GM13976 (cell line): ENCODE data around the gene DHDDS.
A peak's percentile ranks its signal among the peaks of the same experiment; 100 is the strongest.
"Not testable (repeated sequence)": the region's sequence is repeated elsewhere in the genome, so short reads cannot be mapped to it uniquely, and the experiment has no call there.

Experiments used
- DNase-seq: peaks from one replicate; pipeline ENCODE4 v3.0.0; 2012; ENCODE audit warnings: low spot score
- CTCF ChIP-seq: IDR thresholded peaks from 2 replicates; pipeline ENCODE4 v1.5.1; 2012; ENCODE audit warnings: borderline replicate concordance, mild to moderate bottlenecking; ENCODE audit not compliant: insufficient read depth; ENCODE audit errors: extremely low read depth, missing control alignments, control extremely low read depth
- in situ Hi-C: fragments of 300-500 bp; cut with MboI; formaldehyde crosslinking; loops from one replicate; pipeline ENCODE4 v1.12.0; 2022; ENCODE audit warnings: low sequenced_read_pairs, mixed read lengths, inconsistent platforms; ENCODE audit not compliant: unreplicated experiment

Gene DHDDS

DNA sequence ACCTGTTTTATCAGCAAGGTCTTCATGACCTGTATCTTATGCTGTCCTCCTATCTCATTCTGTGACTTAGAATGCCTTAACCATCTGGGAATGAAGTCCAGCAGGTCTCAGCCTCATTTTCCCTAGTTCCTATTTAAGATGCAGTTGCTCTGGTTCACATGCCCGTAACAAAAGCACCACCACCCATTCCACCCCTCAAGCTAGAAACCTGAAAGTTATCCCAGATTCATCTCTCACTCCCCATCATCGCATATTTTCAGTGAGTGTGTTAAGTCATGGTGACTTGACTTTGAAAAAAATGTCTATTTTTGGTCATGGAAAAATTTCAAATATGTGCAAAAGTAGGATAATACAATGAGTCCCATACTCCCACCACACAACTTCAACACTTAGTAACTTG is 51.9 kb downstream of the DHDDS start:
- in situ Hi-C loops = no loop called here
- no peak for DNase-seq
- no peak for TF ChIP-seq CTCF

DNA sequence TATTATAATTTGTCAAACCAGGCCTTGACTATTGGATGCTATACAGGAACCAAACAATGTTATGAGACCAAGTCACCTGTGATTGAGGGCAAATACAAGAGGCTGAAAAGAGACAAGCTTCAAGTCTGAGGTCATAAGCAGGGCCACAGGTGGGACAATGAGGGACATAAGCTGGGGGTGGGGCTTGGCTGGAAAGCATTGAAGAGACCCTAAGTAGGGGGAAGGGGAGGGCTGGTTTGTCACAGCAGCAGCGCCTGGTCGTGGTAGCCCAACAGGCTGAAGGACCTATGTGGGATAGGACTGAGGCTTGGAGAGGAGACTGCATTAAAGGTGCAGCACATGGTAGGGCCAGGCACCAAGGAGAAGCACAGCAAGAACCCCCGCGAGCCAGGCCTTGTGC is 58.0 kb downstream of the DHDDS start:
- no peak for DNase-seq
- in situ Hi-C loops = no loop called here

DNA sequence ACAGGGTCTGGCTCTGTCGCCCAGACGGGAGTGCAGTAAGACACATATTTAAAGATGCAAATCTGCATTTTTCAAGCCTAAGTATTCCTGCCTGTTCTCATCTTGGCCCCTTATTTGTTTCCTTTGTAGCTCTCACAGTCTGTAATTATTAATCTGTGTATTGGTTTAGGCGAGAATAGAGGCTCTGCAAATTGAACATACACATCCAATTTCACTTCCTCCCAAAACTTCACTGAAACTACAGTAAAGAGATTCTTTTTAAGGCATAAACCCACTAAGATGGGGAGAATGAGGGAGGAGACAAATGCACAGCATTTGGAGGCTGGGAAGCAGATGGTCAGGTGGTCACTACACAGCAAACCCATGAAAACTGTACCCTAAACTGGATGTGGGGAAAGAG is 61.1 kb downstream of the DHDDS start:
- TF ChIP-seq CTCF = no peak
- DNase-seq = no peak
- in situ Hi-C loops = no loop called here

More for the DNA sequence above, 58.0 kb downstream of the DHDDS start:
- TF ChIP-seq CTCF = no peak

DNA sequence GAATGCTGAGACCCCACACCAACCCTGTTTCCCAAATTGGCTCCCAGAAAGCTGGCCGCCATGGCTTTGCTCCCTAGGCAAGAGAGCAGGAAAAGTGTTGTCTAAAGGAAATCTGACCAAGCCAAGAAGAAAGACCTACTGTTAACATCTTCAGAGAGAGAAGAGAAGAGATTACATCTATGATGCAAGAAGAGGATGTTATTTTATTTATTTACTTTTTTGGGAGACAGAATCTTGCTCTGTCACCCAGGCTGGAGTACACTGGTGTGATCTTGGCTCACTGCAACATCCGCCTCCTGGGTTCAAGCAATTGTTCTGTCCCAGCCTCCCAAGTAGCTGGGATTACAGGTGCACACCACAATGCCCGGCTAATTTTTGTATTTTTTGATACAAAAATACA is 61.8 kb downstream of the DHDDS start:
- DNase-seq = no peak
- in situ Hi-C loops = no loop called here
- no peak for TF ChIP-seq CTCF

- in situ Hi-C loops = no loop called here
- no peak for TF ChIP-seq CTCF
- DNase-seq = no peak
Observed at GRCh38 chr1:26496861-26497260, 64.7 kb downstream of the DHDDS start.

GRCh38 chr1:26498894-26499293 is 66.8 kb downstream of the DHDDS start:
- no peak for TF ChIP-seq CTCF
- in situ Hi-C loops = no loop called here
- no peak for DNase-seq

DNA sequence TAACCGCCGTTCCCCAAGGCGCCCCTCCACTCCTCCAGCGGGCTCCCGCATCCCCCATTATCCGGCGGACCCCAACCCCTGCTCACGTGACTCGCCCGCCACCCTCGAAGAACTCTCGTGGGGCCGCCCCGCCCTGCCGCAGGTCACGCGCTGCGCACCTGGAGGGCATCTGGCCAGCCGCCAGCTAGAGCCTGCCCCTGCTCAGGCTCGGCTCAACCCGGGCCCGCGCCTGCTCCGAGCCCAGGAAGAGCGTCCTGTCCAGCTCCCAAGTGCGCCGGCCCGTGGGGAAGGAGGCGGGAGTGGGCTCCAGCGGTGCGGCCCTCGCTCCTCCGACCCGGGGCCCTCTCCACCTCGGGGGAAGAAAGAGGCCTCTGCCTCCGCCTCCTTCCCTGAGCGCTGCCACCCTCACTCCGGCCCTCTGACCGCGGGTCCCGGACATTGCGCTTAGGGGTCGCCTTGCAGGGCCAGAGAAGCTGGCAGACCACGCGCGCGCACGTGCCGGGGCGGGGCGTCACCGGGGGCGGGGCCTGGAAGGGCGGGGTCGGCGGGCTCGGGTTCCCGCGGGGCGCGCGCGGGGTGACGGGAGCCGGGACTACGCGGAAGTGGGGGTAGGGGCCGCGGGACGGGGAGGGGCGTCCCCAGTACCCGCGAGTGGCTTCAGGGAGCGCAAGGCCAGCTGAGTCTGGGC is 68.5 kb downstream of the DHDDS start:
- in situ Hi-C loops = no loop called here
- peak; percentile 97 for DNase-seq
- TF ChIP-seq CTCF = no peak

DNA sequence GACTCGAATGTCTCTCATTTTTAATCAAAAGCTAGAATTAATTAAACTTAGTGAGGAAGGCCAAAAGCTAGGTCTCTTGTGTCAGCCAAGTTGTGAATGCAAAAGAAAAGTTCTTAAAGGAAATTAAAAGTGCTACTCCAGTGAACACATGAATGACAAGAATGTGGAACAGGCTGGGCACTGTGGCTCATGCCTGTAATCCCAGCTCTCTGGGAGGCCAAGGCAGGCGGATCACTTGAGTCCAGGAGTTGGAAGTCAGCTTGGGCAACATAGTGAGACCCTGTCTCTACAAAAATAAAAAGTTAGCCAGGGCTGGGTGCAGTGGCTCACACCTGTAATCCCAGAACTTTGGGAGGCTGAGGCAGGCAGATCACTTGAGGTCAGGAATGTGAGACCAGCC is 78.6 kb downstream of the DHDDS start:
- in situ Hi-C loops = not testable (repeated sequence)

GRCh38 chr1:26515836-26516235 is 83.7 kb downstream of the DHDDS start:
- in situ Hi-C loops, DNase-seq: not testable (repeated sequence)

More for the DNA sequence above, 78.6 kb downstream of the DHDDS start:
- DNase-seq = not testable (repeated sequence)
